GM10266 (cell line): ENCODE data around the gene CDC26.

Experiments
- DNase-seq: peaks from one replicate; pipeline ENCODE4 v3.0.0; 2012; ENCODE audit errors: extremely low spot score
- TF ChIP-seq, protein P1 (sequence below): IDR thresholded peaks from 2 replicates; pipeline ENCODE4 v1.5.1; 2012; ENCODE audit warnings: mild to moderate bottlenecking, low read depth; ENCODE audit not compliant: control insufficient read depth, insufficient read depth; ENCODE audit errors: missing control alignments

The CDC26 gene

DNA sequence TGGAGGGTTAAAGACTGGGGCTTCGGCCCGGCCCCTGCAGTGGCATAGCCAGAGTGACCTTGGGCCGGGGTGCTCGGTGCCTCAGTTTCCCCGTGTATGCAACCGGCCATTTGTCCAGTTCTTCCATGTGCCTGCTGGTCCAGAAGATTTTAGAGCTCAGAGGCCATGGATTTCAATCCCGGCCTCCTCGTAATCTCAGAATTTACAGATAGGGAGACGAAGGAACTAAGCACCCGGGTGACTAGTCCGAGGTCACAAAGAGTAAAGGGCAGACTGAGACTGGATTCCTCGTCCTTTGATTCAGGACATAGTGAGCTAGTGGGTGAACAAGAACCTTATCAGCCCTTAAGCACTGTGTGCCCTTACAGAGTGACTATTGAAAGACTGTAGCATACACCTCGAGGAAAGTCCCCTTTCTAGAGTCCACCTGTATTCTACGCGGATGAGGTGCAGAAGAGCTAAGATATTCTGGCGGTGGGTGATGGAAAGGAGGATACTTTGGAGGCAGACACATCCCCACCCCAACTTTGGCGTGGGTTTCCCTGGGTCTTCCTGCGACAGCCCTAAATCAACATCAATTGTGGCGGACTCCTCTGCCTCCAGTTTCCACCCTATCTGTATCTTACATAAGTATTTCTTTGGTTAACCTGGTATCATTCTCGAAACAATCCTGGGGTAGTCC, 53.4 kb downstream of the CDC26 start:
- no peak for DNase-seq
- TF ChIP-seq, protein P1, sequence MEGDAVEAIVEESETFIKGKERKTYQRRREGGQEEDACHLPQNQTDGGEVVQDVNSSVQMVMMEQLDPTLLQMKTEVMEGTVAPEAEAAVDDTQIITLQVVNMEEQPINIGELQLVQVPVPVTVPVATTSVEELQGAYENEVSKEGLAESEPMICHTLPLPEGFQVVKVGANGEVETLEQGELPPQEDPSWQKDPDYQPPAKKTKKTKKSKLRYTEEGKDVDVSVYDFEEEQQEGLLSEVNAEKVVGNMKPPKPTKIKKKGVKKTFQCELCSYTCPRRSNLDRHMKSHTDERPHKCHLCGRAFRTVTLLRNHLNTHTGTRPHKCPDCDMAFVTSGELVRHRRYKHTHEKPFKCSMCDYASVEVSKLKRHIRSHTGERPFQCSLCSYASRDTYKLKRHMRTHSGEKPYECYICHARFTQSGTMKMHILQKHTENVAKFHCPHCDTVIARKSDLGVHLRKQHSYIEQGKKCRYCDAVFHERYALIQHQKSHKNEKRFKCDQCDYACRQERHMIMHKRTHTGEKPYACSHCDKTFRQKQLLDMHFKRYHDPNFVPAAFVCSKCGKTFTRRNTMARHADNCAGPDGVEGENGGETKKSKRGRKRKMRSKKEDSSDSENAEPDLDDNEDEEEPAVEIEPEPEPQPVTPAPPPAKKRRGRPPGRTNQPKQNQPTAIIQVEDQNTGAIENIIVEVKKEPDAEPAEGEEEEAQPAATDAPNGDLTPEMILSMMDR, result no peak

DNA sequence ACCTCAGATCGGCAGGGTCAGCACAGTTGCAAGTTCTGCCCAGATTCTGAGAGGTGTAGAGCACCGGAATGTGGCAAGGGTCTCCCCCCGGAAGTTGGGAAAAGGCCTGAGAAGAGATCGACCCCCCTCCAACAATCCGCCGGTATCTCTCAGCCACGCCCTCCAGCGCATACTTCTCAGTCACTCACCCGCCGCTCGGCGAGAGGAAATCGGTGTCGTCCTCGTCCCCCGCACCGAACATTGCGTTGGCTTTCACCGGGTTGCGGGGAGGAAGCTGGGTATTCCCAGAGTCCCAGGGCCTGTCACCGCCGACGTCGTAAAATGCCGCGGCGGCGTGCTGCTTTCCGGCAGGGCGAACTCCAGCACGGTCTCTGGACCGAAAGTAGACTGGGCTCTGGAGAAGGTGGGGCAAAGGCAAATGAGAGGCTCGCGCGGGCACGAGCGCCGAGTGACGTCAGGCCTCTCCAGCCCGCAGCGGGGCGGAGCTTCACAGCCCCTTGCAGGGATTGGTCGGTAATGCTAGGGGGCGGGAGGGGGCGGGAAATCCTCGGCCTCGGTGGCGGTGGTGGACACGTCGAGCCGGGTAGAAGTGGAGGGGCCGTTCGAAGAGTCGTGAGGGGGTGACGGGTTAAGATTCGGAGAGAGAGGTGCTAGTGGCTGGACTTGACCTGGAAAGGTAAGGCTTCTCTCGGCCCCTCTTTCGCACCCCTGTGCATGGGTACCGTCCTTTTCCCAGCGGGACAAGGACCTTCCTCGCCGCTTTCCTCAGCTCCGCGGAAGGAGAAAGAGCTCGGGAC, 54.2 kb downstream of the CDC26 start, which contains the start of the genes FKBP15 and SLC31A1:
FKBP15 (minus strand) TSS at position 275 of the 797 bp plus-strand sequence; CDS start at position 241, 34 bp downstream.
SLC31A1 (plus strand) TSS at position 542 of the 797 bp plus-strand sequence. CDS start 34,605 bp downstream, outside the sequence.
- TF ChIP-seq, protein P1, result no peak
- DNase-seq, result peak; percentile 93

DNA sequence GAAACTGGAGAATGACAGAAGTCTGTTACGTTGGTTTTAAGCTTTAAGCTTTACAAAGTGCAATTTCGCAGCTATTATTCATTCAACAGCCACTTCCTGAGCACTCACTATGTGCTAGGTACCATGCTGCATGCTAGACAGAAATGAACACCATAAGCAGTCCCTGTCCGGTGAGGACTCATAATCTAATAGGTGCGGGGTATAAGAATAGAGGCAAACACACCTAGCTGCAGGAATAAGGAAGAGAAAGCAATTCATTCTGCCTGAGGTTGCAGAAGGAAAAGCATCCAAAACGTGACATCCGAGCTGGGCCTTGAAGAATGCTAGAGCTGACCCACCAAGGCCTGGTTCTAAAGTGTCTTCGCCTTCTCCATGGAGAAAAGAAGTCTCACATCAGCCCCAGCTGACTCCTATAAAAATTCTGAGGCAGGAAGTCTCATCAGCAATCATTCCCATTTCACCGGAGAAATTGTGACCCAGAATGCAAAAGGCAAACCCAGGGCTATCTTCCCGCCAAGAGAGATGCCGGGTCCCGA, 54.8 kb downstream of the CDC26 start:
- TF ChIP-seq, protein P1, result no peak
- no peak for DNase-seq

DNA sequence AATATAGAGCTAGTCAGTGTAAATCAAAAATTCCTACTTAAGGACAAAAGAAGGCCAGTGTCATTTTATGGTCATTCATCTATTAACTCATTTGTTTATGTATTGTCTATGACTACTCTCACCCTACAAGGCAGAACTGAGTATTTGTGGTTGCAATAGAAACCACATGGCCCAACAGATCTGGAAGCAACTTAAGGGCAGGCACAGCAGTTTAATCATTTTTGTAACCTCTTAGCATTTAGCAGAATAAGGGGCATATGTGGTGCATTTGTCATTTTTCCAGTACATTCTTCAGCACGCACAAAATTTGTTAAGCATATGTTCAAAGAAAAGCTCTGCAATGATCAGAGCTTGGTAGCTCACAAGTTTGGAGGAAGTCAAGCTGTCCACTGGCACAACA, 55.4 kb downstream of the CDC26 start:
- TF ChIP-seq, protein P1, result no peak
- DNase-seq, result peak; percentile 31

DNA sequence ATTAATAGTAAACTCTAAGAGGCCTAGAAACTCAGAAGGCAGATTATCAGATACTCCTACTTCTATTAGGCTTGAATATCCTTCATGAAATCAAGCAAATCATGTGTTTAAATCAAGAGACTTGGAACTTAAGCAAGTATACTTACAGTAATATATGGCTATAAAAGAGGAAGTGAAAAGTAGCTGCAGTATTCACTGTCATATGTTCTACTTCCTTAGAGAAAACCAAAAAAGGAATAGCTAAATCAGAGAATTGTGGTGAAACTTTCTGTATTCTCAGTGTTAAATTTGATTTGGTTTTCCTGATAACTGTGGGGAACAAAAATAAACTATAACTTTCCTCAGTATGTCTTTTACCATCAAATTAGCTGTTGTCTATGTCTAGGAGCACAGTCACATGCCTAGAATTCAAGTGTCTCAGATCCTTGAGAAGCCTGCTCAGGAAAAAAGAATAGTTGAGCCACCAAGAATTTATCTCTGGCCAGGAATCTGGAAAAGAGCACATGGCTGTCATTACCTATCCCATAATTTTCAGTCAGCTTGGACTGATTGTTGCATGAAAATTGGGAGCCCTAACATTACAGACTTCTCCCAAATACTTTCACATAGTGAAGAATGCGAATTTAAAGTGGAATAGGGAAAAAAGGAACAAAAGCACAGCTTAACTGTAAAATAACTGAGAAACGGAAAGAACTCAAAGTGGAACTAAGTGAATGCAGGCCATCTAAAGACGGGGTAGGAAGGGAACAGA, 56.0 kb downstream of the CDC26 start:
- TF ChIP-seq, protein P1, result no peak
- DNase-seq, result peak; percentile 37
